Transverse colon (tissue), 4 donors: ENCODE data around the gene ARID3A. TPM values are rescaled to one million over a fixed set of nuclear protein-coding genes. Genes with fewer than 3 reads are reported as not detected.

Source experiments
- DNase-seq: peaks from one replicate; pipeline ENCODE4 v3.0.0-alpha.2; 2019
- H3K27ac ChIP-seq, 4 donors: fragments of 200-600 bp; sonication (generic); 2 replicates each; pipeline ENCODE4 v1.5.1; 2016 to 2018; ENCODE audit warnings: inconsistent platforms in 4 of 4
- H3K27me3 ChIP-seq: fragments of 200-600 bp; sonication (generic); 2 replicates; pipeline ENCODE4 v1.5.1; 2017; ENCODE audit warnings: inconsistent platforms
- H3K36me3 ChIP-seq, 4 donors: fragments of 200-600 bp; sonication (generic); 2 replicates each; pipeline ENCODE4 v1.5.1; 2017 to 2019; ENCODE audit warnings: inconsistent platforms in 4 of 4
- H3K4me1 ChIP-seq, 4 donors: fragments of 200-600 bp; sonication (generic); 2 replicates each; pipeline ENCODE4 v1.5.1; 2017 to 2020; ENCODE audit warnings: inconsistent platforms in 4 of 4
- H3K4me3 ChIP-seq, 4 donors: fragments of 200-600 bp; sonication (generic); 1 replicate in 1 of 4; 2 replicates in 3 of 4; pipeline versions ENCODE4 v1.5.1 to v1.6.1; 2017 to 2019; ENCODE audit warnings: inconsistent platforms in 4 of 4
- H3K9me3 ChIP-seq, 2 donors: fragments of 200-600 bp; sonication (generic); 2 replicates each; pipeline ENCODE4 v1.5.1; 2017 to 2019; ENCODE audit warnings: inconsistent platforms in 2 of 2
- EP300 ChIP-seq: sonication (generic); formaldehyde crosslinking; IDR thresholded peaks from one replicate; pipeline ENCODE4 v1.6.1; 2017; ENCODE audit warnings: antibody characterized with exemption, low read depth
- POLR2A ChIP-seq: fragments of 450-650 bp; IDR thresholded peaks from one replicate; pipeline ENCODE4 v1.6.1; 2016; ENCODE audit warnings: antibody characterized with exemption, mild to moderate bottlenecking, moderate library complexity
- POLR2AphosphoS5 ChIP-seq, 3 donors: sonication (generic); formaldehyde crosslinking; IDR thresholded peaks; one replicate each; pipeline ENCODE4 v1.6.1; 2016; ENCODE audit warnings: antibody characterized with exemption in 3 of 3
- WGBS, 2 donors: methylation state at CpG; one replicate each; pipeline ENCODE4 v1.1.5; 2018; ENCODE audit warnings: low coverage in 1 of 2; 5-methylcytosine and 5-hydroxymethylcytosine counted together
- in situ Hi-C, 4 donors: fragments of 200-750 bp; cut with MboI; loops; one replicate each; pipeline versions ENCODE4 v1.15.0 to v1.15.1; 2017; ENCODE audit warnings: low sequenced_read_pairs in 3 of 4, low pct_ligation_motif_present in 1 of 4, low pct_unique_long_range_greater_than_20kb in 1 of 4
- intact Hi-C: fragments of 100-400 bp; cut with DNase I; formaldehyde crosslinking; loops from one replicate; pipeline ENCODE4 v1.15.1; 2023; ENCODE audit warnings: low total_unique reads
- total RNA-seq, 4 donors: library from RNA; depleted of rRNA; stranded (reverse); fragments of >200 nt; gene quantifications; one replicate each; pipeline ENCODE4 v1.1.0, GENCODE V29; 2016
- TF ChIP-seq, protein P1 (sequence below), 5 experiments: fragments of 200-600 bp in 3 of 5; fragments of 450-650 bp in 2 of 5; sonication (generic) in 3 of 5; IDR thresholded peaks; 1 replicate in 2 of 5; 2 replicates in 3 of 5; pipeline ENCODE4 v1.5.1; 2016 to 2017; ENCODE audit warnings: antibody characterized with exemption in 5 of 5, inconsistent platforms in 3 of 5, mild to moderate bottlenecking in 2 of 5, moderate library complexity in 1 of 5

ARID3A gene
- total RNA-seq, 4 donors from 2014 or later = 2.2 to 8.7 (median 4.3) TPM

DNA sequence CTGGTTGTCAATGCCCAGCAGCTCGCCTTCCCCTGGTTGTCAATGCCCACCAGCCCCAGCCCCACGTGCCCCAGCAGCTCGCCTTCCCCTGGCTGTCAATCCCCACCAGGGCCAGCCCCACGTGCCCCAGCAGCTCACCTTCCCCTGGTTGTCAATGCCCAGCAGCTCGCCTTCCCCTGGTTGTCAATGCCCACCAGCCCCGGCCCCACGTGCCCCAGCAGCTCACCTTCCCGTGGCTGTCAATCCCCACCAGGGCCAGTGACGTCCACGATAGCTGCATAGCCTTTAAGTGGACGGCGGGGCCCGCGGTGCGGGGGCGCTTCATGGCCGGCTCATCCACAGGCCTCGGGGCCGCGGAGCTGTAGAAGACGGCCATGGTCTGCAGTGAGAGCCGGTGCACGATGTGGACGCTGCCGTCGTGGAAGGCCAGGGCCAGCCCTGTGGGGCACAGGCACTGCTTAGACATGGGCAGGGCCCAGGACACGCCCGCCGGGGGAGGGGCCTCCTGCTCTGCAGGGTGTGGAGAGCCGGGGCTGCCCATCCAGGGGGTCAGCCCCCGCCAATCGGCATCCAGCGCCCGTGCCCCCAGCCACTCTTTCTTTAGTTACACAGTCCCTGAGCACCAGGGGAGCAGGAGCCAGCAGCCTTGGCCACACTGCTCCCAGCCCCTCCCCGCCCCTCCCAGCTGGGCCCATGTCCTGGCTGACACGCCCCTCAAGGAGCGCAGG lies 46.0 kb upstream of the ARID3A start:
- no peak overlapping the region for H3K4me3 ChIP-seq
- no peak overlapping the region for H3K27ac ChIP-seq
- no peak for TF ChIP-seq EP300
- H3K27me3 ChIP-seq = no peaks in the 10 kb centered on the region
- in situ Hi-C loops (no loop called here), intact Hi-C loops (no loop called here)
- 81% methylated on average over 35 of the region's 37 CpGs; no CpG with 5 or more reads in 1 of the 2 donors for WGBS, 2 donors
- no peak for DNase-seq
- H3K4me1 ChIP-seq = no peaks in the 10 kb centered on the region
- H3K9me3 ChIP-seq = no peaks in the 10 kb centered on the region
- H3K36me3 ChIP-seq = peaks cover 0 to 38% (median 12%) of the 10 kb centered on the region in 4 donors

DNA sequence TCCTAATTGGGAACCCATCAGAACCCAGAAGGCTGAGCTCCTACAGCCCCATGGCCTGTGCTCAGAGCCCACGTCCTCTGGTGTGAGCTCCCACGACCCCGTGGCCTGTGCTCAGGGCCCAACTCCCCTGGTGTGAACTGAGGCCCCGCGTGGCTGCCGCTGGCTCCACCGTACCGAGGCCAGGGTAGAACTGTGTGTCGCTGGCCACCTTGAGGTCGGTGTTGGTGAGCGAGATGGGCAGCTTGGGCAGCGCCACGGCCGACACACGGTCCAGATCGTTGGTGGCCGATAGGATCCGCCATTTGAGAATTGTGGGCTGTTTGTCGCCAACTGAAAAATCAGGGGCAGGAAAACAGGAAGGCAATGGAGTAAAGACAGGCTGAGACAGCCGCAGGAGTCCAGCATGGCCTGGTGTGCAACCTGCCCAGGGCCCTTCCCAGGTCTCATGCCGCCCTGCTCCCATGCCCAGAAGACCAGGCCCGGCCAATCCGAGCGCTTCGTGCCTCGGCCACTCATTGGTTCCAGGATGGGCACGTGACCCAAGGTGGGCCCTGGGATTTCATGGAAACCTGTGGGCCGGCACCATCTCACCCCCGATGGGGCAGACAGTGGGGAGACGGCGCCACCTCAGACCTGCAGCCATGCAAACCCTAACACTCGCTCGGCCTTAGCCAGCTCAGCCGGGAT lies 44.3 kb upstream of the ARID3A start:
- Histone ChIP-seq H3K27ac (no peak overlapping the region), H3K4me1 (no peaks in the 10 kb centered on the region), H3K27me3 (no peaks in the 10 kb centered on the region), H3K9me3 (no peaks in the 10 kb centered on the region), H3K4me3 (no peak overlapping the region), H3K36me3 (peaks cover 0 to 37% (median 17%) of the 10 kb centered on the region in 4 donors)
- TF ChIP-seq POLR2AphosphoS5 (IDR thresholded peaks at IDR 0.05) (no peak), EP300 (no peak), POLR2A (no peak)
- TF ChIP-seq, protein P1, sequence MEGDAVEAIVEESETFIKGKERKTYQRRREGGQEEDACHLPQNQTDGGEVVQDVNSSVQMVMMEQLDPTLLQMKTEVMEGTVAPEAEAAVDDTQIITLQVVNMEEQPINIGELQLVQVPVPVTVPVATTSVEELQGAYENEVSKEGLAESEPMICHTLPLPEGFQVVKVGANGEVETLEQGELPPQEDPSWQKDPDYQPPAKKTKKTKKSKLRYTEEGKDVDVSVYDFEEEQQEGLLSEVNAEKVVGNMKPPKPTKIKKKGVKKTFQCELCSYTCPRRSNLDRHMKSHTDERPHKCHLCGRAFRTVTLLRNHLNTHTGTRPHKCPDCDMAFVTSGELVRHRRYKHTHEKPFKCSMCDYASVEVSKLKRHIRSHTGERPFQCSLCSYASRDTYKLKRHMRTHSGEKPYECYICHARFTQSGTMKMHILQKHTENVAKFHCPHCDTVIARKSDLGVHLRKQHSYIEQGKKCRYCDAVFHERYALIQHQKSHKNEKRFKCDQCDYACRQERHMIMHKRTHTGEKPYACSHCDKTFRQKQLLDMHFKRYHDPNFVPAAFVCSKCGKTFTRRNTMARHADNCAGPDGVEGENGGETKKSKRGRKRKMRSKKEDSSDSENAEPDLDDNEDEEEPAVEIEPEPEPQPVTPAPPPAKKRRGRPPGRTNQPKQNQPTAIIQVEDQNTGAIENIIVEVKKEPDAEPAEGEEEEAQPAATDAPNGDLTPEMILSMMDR (IDR thresholded peaks at IDR 0.05) = no peak
- intact Hi-C loops = no loop called here
- in situ Hi-C loops = no loop called here
- DNase-seq = no peak
- WGBS, 2 donors = 96% methylated on average over 30 of the region's 34 CpGs; no CpG with 5 or more reads in 1 of the 2 donors

DNA sequence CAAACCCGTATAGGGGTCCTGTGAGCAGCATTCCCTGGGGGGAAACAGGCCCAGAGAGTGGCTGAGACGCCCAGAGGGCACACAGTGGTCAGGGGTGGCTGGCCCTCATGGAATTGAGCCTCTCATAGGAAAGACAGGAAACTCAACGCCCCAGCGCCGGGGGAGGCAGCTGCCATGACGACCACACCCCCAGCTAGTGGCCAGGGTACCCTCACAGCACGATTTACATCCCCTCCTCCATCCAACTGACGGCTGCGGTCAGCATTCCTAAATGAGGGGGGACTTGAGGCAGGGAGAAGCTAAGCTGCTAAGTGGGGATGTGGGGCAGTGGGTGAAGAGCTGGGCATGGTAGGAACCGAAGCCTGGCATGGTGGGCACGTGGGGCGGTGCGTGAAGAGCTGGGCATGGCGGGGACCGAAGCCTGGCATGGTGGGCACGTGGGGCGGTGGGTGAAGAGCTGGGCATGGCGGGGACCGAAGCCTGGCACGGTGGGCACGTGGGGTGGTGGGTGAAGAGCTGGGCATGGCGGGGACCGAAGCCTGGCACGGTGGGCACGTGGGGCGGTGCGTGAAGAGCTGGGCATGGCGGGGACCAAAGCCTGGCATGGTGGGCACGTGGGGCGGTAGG lies 42.9 kb upstream of the ARID3A start:
- Histone ChIP-seq H3K4me3 (no peak overlapping the region), H3K27ac (no peak overlapping the region), H3K4me1 (no peaks in the 10 kb centered on the region), H3K27me3 (no peaks in the 10 kb centered on the region), H3K36me3 (peaks cover 0 to 45% (median 18%) of the 10 kb centered on the region in 4 donors), H3K9me3 (no peaks in the 10 kb centered on the region)
- TF ChIP-seq, protein P1 (IDR thresholded peaks at IDR 0.05) = no peak
- TF ChIP-seq POLR2AphosphoS5 (IDR thresholded peaks at IDR 0.05) = no peak
- no peak for TF ChIP-seq POLR2A
- TF ChIP-seq EP300 = no peak
- in situ Hi-C loops (no loop called here), intact Hi-C loops (no loop called here)
- DNase-seq = no peak
- 90 to 96% methylated on average over 9 to 30 of the region's 30 CpGs for WGBS, 2 donors

DNA sequence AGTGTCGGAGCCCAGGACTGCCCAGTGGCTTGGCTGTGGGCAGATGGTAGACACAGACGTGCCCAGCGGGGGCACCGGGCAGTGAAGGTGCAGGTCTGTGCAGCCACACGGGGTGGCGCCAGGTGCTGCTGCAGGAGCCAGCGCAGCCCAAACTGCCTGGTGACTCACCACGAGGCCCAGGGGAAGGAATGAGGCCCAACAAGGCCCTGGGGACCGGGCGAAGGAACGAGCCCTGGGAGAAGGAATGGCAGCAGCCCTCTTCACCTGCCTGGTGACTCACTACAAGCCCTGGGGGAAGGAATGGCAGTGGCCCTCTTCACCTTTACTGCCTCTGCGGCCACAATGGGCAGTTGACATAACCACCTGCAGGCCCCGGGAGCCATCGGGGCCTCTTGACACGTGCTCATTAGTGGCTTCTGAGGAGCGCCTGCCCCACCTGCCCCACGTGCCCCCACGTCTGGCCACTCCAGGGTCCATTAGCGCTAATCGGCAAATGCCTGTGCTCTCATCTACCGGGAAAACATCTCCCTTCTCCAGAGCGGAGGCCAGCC lies 42.1 kb upstream of the ARID3A start:
- WGBS, 2 donors = 93% methylated on average over 17 of the region's 22 CpGs; no CpG with 5 or more reads in 1 of the 2 donors

More for the DNA sequence above, 42.1 kb upstream of the ARID3A start:
- H3K36me3 ChIP-seq = peaks cover 0 to 45% (median 18%) of the 10 kb centered on the region in 4 donors
- no peak for DNase-seq
- in situ Hi-C loops = no loop called here
- H3K27me3 ChIP-seq = no peaks in the 10 kb centered on the region
- H3K27ac ChIP-seq = no peak overlapping the region
- H3K4me1 ChIP-seq = no peaks in the 10 kb centered on the region
- no peak overlapping the region for H3K4me3 ChIP-seq
- no peak for TF ChIP-seq POLR2AphosphoS5 (IDR thresholded peaks at IDR 0.05)
- no peak for TF ChIP-seq POLR2A
- TF ChIP-seq EP300 = no peak
- TF ChIP-seq, protein P1 (IDR thresholded peaks at IDR 0.05) = no peak
- intact Hi-C loops = no loop called here
- no peaks in the 10 kb centered on the region for H3K9me3 ChIP-seq
